HepG2 (cell line): ENCODE measurements around the gene PPP2R2C. TPM values are rescaled to one million over a fixed set of nuclear protein-coding genes. Genes with fewer than 3 reads are reported as not detected.

Experiments
- BRD4 ChIP-seq: sonication (generic); formaldehyde crosslinking; IDR thresholded peaks from 2 replicates; pipeline ENCODE4 v1.4.0; 2020; ENCODE audit warnings: missing genetic modification reagents
- HDAC2 ChIP-seq: sonication (generic); formaldehyde crosslinking; IDR thresholded peaks from 2 replicates; pipeline ENCODE4 v1.4.0; 2020; ENCODE audit warnings: missing genetic modification reagents
- HES4 ChIP-seq: sonication (generic); formaldehyde crosslinking; IDR thresholded peaks from 2 replicates; pipeline ENCODE4 v1.9.0; 2021; ENCODE audit warnings: mild to moderate bottlenecking, missing genetic modification reagents, borderline replicate concordance
- ZBTB2 ChIP-seq: sonication (generic); formaldehyde crosslinking; IDR thresholded peaks from 2 replicates; pipeline ENCODE4 v1.8.0; 2022; ENCODE audit warnings: low read depth, missing genetic modification reagents
- ZBTB33 ChIP-seq: sonication (generic); formaldehyde crosslinking; IDR thresholded peaks from 2 replicates; pipeline ENCODE4 v1.4.0; 2020; ENCODE audit warnings: missing genetic modification reagents
- ZNF615 ChIP-seq: sonication (generic); formaldehyde crosslinking; IDR thresholded peaks from 2 replicates; pipeline ENCODE4 v1.5.0; 2020; ENCODE audit warnings: mild to moderate bottlenecking, missing genetic modification reagents, borderline replicate concordance
- ZNF619 ChIP-seq: sonication (generic); formaldehyde crosslinking; IDR thresholded peaks from 2 replicates; pipeline ENCODE4 v1.4.0; 2020; ENCODE audit warnings: mild to moderate bottlenecking, missing genetic modification reagents
- ZNF788 ChIP-seq: sonication (generic); formaldehyde crosslinking; IDR thresholded peaks from 2 replicates; pipeline ENCODE4 v1.5.0; 2020; ENCODE audit warnings: mild to moderate bottlenecking, missing genetic modification reagents, borderline replicate concordance
- polyA plus RNA-seq, 8 experiments: library from polyadenylated mRNA; depleted of rRNA in 3 of 8; stranded (reverse) in 7 of 8; unstranded in 1 of 8; fragments of >200 nt; fragmentation: Illumina TruSeq in 4 of 8; extraction: Trizol in 4 of 8; gene quantifications; 2 replicates each; pipeline versions ENCODE4 v1.2.1 to v1.2.3, GENCODE V29; 2011 to 2016; ENCODE audit warnings: low read depth in 4 of 8, missing spikeins in 1 of 8, mixed read lengths in 1 of 8; ENCODE audit not compliant: insufficient read depth in 1 of 8
- total RNA-seq, 5 experiments: library from RNA; depleted of rRNA; stranded (reverse); fragments of >200 nt; fragmentation: Illumina TruSeq; extraction: Trizol; gene quantifications; 2 replicates each; pipeline ENCODE4 v1.2.3, GENCODE V29; 2016; ENCODE audit warnings: low read depth in 1 of 5

PPP2R2C gene
- total and polyA plus RNA-seq, 2 of the 13 experiments (the other 11 are each of a cell fraction or from before 2014, with no cell fraction given) = 0.60 to 8.6 TPM

- TF ChIP-seq ZBTB33 (CRISPR knock-in tag) = peak; percentile 96
- TF ChIP-seq BRD4 = 0 out of 2 replicates have a peak, but pooled peaks have one; percentile 38
- TF ChIP-seq ZNF788 (CRISPR knock-in tag) = peak; percentile 17; the same call in 1 of the 2 replicates
- TF ChIP-seq ZBTB2 = no peak
- TF ChIP-seq ZNF619 (CRISPR knock-in tag) = 0 out of 2 replicates have a peak, but pooled peaks have one; percentile 34
- TF ChIP-seq HES4 (CRISPR knock-in tag) = 0 out of 2 replicates have a peak, but pooled peaks have one; percentile 42
- peak; percentile 72; the same call in 1 of the 2 replicates for TF ChIP-seq ZNF615 (CRISPR knock-in tag)
- TF ChIP-seq HDAC2 (CRISPR knock-in tag) = no peak
These were observed 195.1 kb downstream of the PPP2R2C start (continued) for GRCh38 chr4:6277139-6277802.
